Panc1 (cell line): ENCODE measurements around the gene GDF15. TPM values are rescaled to one million over a fixed set of nuclear protein-coding genes. Genes with fewer than 3 reads are reported as not detected.
A peak's percentile ranks its signal among the peaks of the same experiment; 100 is the strongest.

ENCODE experiments used
- ATAC-seq: fragments of 200-7000 bp; cut with Tn5 transposase; 2 replicates; pipeline ENCODE4 v1.9.1; 2020; ENCODE audit warnings: mild to moderate bottlenecking, moderate library complexity
- BruUV-seq: library from RNA; stranded (reverse); fragments of 400-500 nt; replicated peaks from 2 replicates; lab custom pipeline; 2021; lab: Mats Ljungman, UMichigan
- CTCF ChIA-PET: fragments of 300-600 bp; sonication (Branson Sonifier 250); formaldehyde crosslinking; loops from one replicate; lab custom pipeline; 2022; ENCODE audit warnings: antibody characterized with exemption; lab: Charles Lee
- POLR2A ChIA-PET: fragments of 300-600 bp; sonication (Branson Sonifier 250); formaldehyde crosslinking; loops from one replicate; lab custom pipeline; 2022; ENCODE audit warnings: antibody characterized with exemption; lab: Charles Lee
- DNase-seq: peaks from one replicate; pipeline ENCODE4 v3.0.0-alpha.2; 2010; ENCODE audit warnings: low read depth, low spot score
- H3K27ac ChIP-seq: 2 replicates; pipeline ENCODE4 v1.5.1; 2011; ENCODE audit warnings: mild to moderate bottlenecking, low read length, inconsistent platforms
- H3K27me3 ChIP-seq: fragments of 200-500 bp; sonication (Bioruptor generic); 2 replicates; pipeline ENCODE4 v1.6.0; 2014; ENCODE audit warnings: low read length, inconsistent platforms; ENCODE audit not compliant: control insufficient read depth, insufficient read depth
- H3K36me3 ChIP-seq: fragments of 200-500 bp; sonication (Bioruptor generic); 2 replicates; pipeline ENCODE4 v1.5.1; 2014; ENCODE audit warnings: inconsistent platforms, mild to moderate bottlenecking, low read length, moderate library complexity; ENCODE audit not compliant: control insufficient read depth, insufficient read depth
- H3K4me1 ChIP-seq: 2 replicates; pipeline ENCODE4 v1.5.1; 2011; ENCODE audit warnings: inconsistent platforms, mild to moderate bottlenecking, low read length, moderate library complexity; ENCODE audit not compliant: control insufficient read depth, insufficient read depth
- H3K4me3 ChIP-seq, 2 experiments: 2 replicates each; pipeline ENCODE4 v1.5.1; 2011 to 2012; ENCODE audit warnings: low read depth in 2 of 2, low read length in 2 of 2, mild to moderate bottlenecking in 2 of 2, inconsistent platforms in 1 of 2, moderate library complexity in 1 of 2
- H3K9me3 ChIP-seq: fragments of 200-500 bp; sonication (Bioruptor generic); 2 replicates; pipeline ENCODE4 v1.5.1; 2014; ENCODE audit warnings: low read depth, mild to moderate bottlenecking, inconsistent platforms, low read length, moderate library complexity; ENCODE audit not compliant: control insufficient read depth, insufficient read depth
- CTCF ChIP-seq: fragments of 450-650 bp; IDR thresholded peaks from 2 replicates; pipeline ENCODE4 v1.5.1; 2017; ENCODE audit warnings: mild to moderate bottlenecking
- POLR2AphosphoS5 ChIP-seq: IDR thresholded peaks from 2 replicates; pipeline ENCODE4 v1.6.1; 2012; ENCODE audit warnings: mild to moderate bottlenecking, low read depth, low read length, moderate library complexity
- REST ChIP-seq, 2 experiments: IDR thresholded peaks; 2 replicates each; pipeline ENCODE4 v1.6.1; 2011 to 2012; ENCODE audit warnings: low read depth in 2 of 2, control low read depth in 1 of 2, low read length in 1 of 2, mild to moderate bottlenecking in 1 of 2, moderate library complexity in 1 of 2; ENCODE audit not compliant: insufficient read depth in 1 of 2
- SIN3A ChIP-seq: IDR thresholded peaks from 2 replicates; pipeline ENCODE4 v1.6.1; 2012; ENCODE audit warnings: low read depth, mild to moderate bottlenecking, low read length, moderate library complexity, borderline replicate concordance; ENCODE audit not compliant: insufficient read depth
- TCF7L2 ChIP-seq: IDR thresholded peaks from 2 replicates; pipeline ENCODE4 v1.6.1; 2011; ENCODE audit warnings: mild to moderate bottlenecking, low read depth, low read length, inconsistent platforms
- in situ Hi-C: cut with HindIII; loops from 2 replicates; pipeline ENCODE4 v1.10.0; 2016; ENCODE audit warnings: low sequenced_read_pairs, low pct_unique_long_range_greater_than_20kb
- intact Hi-C: fragments of 100-400 bp; cut with micrococcal nuclease; formaldehyde crosslinking; loops from one replicate; pipeline ENCODE4 v1.10.0; 2022; ENCODE audit not compliant: unreplicated experiment
- total RNA-seq: library from RNA; stranded (reverse); gene quantifications from one replicate; pipeline ENCODE4 v1.2.1, GENCODE V29; 2021; ENCODE audit not compliant: unreplicated experiment

The GDF15 gene
- total RNA-seq, 1 experiment from 2014 or later = 335 TPM

GRCh38 chr19:18385359-18385674 lies 641 bp upstream of the GDF15 start:
- CTCF ChIA-PET = interaction anchor here (0.5 to 1.4 kb wide), 5 partner anchors 15 to 445 kb away, joined by 3 to 6 read pairs (median 3); no protein-coding TSS in a partner anchor
- TSS peak; percentile 98 for BruUV-seq
- in situ Hi-C loops (no loop called here), intact Hi-C loops (no loop called here)
- Histone ChIP-seq H3K4me1 (peaks cover 24% of the 10 kb centered on the region), H3K27me3 (no peaks in the 10 kb centered on the region), H3K36me3 (peaks cover 3% of the 10 kb centered on the region; the same call in 1 of the 2 replicates), H3K27ac (peak overlapping the region; percentile 91), H3K4me3 (peak overlapping the region in 1 of 2 experiments; percentile 2; a peak in 1 of 4 replicates), H3K9me3 (no peaks in the 10 kb centered on the region)
- TF ChIP-seq TCF7L2 (no peak), POLR2AphosphoS5 (no peak), CTCF (no peak), REST (IDR thresholded peaks at IDR 0.05; ENCODE audit: insufficient read depth in 1 of 2, low read depth in 2 of 2, low read length in 1 of 2) (no peak), SIN3A (no peak)
- no peak for DNase-seq
- POLR2A ChIA-PET = no interaction called here
- no peak for ATAC-seq

GRCh38 chr19:18386543-18387271 lies 749 bp downstream of the GDF15 start:
- Histone ChIP-seq H3K36me3 (peaks cover 3% of the 10 kb centered on the region; the same call in 1 of the 2 replicates), H3K9me3 (no peaks in the 10 kb centered on the region), H3K27me3 (no peaks in the 10 kb centered on the region), H3K4me3 (peak overlapping the region; percentile 72 to 96), H3K4me1 (peaks cover 21% of the 10 kb centered on the region), H3K27ac (peak overlapping the region; percentile 82)
- peak; percentile 14 for ATAC-seq
- TF ChIP-seq TCF7L2 = no peak
- 0 out of 2 replicates have a peak, but pooled peaks have one; percentile 70 for TF ChIP-seq SIN3A
- TF ChIP-seq CTCF = no peak
- ChIA-PET CTCF (interaction anchor here (0.7 to 1.4 kb wide), 5 partner anchors 18 to 331 kb away, joined by 3 to 9 read pairs (median 7); no protein-coding TSS in a partner anchor), POLR2A (no interaction called here)
- intact Hi-C loops = no loop called here
- TSS peak; percentile 87 for BruUV-seq
- DNase-seq = no peak
- in situ Hi-C loops = no loop called here
